ENCODE results near the gene DCUN1D2. TPM values are rescaled to one million over a fixed set of nuclear protein-coding genes. Genes with fewer than 3 reads are reported as not detected.

Gene DCUN1D2
- total RNA-seq, 1 donor from 2014 or later: 28.7 TPM

Other genes with a start within 250 kb of the DCUN1D2 start
- 59.4 and 60.3 TPM in 2 replicates for gene LAMP1, start 193.5 kb downstream of the DCUN1D2 start, total RNA-seq
- gene GRTP1, start 126.6 kb downstream of the DCUN1D2 start, total RNA-seq: not detected in 2 replicates
- 0.32 and 0.62 TPM in 2 replicates for gene ADPRHL1, start 37.2 kb downstream of the DCUN1D2 start, total RNA-seq
- 171 and 173 TPM in 2 replicates for gene TFDP1, start 94.0 kb upstream of the DCUN1D2 start, total RNA-seq
- not detected in 2 replicates for gene ATP4B, start 167.5 kb upstream of the DCUN1D2 start, total RNA-seq
- 0.12 TPM in 1 of 2 replicates, not detected in the other for gene GRK1, start 176.5 kb upstream of the DCUN1D2 start, total RNA-seq

Data from activated T-helper 1 cell treated with anti-CD3 and anti-CD28 coated beads, Interleukin-12 subunit alpha, Interleukin-12 subunit beta, Interleukin-2, Interleukin-4 antibody, amounts not matched to agents 30 ng/mL and 10 ng/mL and 1 ng/mL, durations not matched to agents 14 hours and 24 hours and 36 hours (primary cell).